MCF 10A (cell line): ENCODE data around the gene SPOCD1. TPM values are rescaled to one million over a fixed set of nuclear protein-coding genes. Genes with fewer than 3 reads are reported as not detected.

ENCODE experiments used
- Bru-seq: library from RNA; stranded (reverse); fragments of 400-500 nt; gene quantifications from one replicate; lab custom pipeline; 2021; lab: Mats Ljungman, UMichigan
- BruChase-seq, 2 experiments: library from RNA; stranded (reverse); fragments of 400-500 nt; gene quantifications; one replicate each; lab custom pipeline; 2021; lab: Mats Ljungman, UMichigan
- BruUV-seq: library from RNA; stranded (reverse); fragments of 400-500 nt; replicated peaks from 2 replicates; lab custom pipeline; 2021; lab: Mats Ljungman, UMichigan
- CTCF ChIA-PET: fragments of 300-600 bp; sonication (Branson Sonifier 250); formaldehyde crosslinking; extraction: SDS; loops from one replicate; lab custom pipeline; 2021; ENCODE audit warnings: antibody characterized with exemption, inconsistent platforms; lab: Yijun Ruan, JAX
- POLR2A ChIA-PET: fragments of 300-600, 350-650 bp; sonication (Branson Sonifier 250); formaldehyde crosslinking; extraction: SDS; loops from one replicate; lab custom pipeline; 2020; ENCODE audit warnings: antibody characterized with exemption, inconsistent platforms; lab: Yijun Ruan, JAX
- DNase-seq: peaks from one replicate; pipeline ENCODE4 v3.0.0-alpha.2; 2018; ENCODE audit not compliant: unreplicated experiment
- H3K27ac Mint-ChIP-seq: one replicate; pipeline ENCODE4 v1.8.0; 2022; ENCODE audit warnings: mild to moderate bottlenecking, low read depth, mixed read lengths; ENCODE audit not compliant: unreplicated experiment
- H3K27me3 Mint-ChIP-seq: one replicate; pipeline ENCODE4 v1.8.0; 2022; ENCODE audit warnings: mixed read lengths; ENCODE audit not compliant: insufficient read depth, unreplicated experiment
- H3K36me3 Mint-ChIP-seq: one replicate; pipeline ENCODE4 v1.8.0; 2022; ENCODE audit warnings: mild to moderate bottlenecking, moderate library complexity, mixed read lengths; ENCODE audit not compliant: insufficient read depth, unreplicated experiment
- H3K4me1 Mint-ChIP-seq: one replicate; pipeline ENCODE4 v1.8.0; 2022; ENCODE audit warnings: mixed read lengths; ENCODE audit not compliant: insufficient read depth, unreplicated experiment
- H3K4me3 Mint-ChIP-seq: one replicate; pipeline ENCODE4 v1.8.0; 2022; ENCODE audit warnings: mild to moderate bottlenecking, moderate library complexity, mixed read lengths; ENCODE audit not compliant: unreplicated experiment
- H3K9me3 Mint-ChIP-seq: one replicate; pipeline ENCODE4 v1.8.0; 2022; ENCODE audit warnings: mixed read lengths; ENCODE audit not compliant: unreplicated experiment
- CTCF ChIP-seq: fragments of 200-600 bp; IDR thresholded peaks from one replicate; pipeline ENCODE4 v1.8.0; 2022; ENCODE audit warnings: antibody characterized with exemption, mild to moderate bottlenecking; ENCODE audit not compliant: unreplicated experiment
- intact Hi-C: fragments of 100-400 bp; cut with micrococcal nuclease; formaldehyde crosslinking; loops from 2 replicates; pipeline ENCODE4 v1.14.1; 2022
- long read RNA-seq: library from polyadenylated mRNA; stranded (forward); transcript quantifications from one replicate; pipeline ENCODE4 v2.0.0, GENCODE V29; 2022
- total RNA-seq: library from RNA; stranded (reverse); gene quantifications from 2 replicates; pipeline ENCODE4 v1.2.3, GENCODE V29; 2022

The SPOCD1 gene
- total RNA-seq (0.47 and 0.59 TPM in 2 replicates), Bru-seq, nascent RNA (percentile 21 among the genes with signal in this experiment), BruChase-seq, experiment 1, labeled RNA remaining after a 6-hour chase (percentile 20 among the genes with signal in this experiment), BruChase-seq, experiment 2, labeled RNA remaining after a 2-hour chase (percentile 22 among the genes with signal in this experiment)
- long read RNA-seq, partial matches to known transcripts: 3 of 3 reads
- long read RNA-seq, other reads (novel, unspliced or antisense): 0 of 3 reads

GRCh38 chr1:31815752-31816500 lies at the start of gene SPOCD1:
Gene SPOCD1, minus strand, starts transcription at chr1:31816022. Its CDS starts 689 bp downstream, at chr1:31815333.
- TF ChIP-seq CTCF: peak; percentile 93
- BruUV-seq: no TSS peak
- H3K36me3 Mint-ChIP-seq: no peaks in the 10 kb centered on the region
- H3K27me3 Mint-ChIP-seq: no peaks in the 10 kb centered on the region
- DNase-seq: peak; percentile 83
- ChIA-PET POLR2A (interaction anchor here (0.7 to 1.6 kb wide), 4 partner anchors 81 to 292 kb away, joined by 3 to 5 read pairs (median 4); no protein-coding TSS in a partner anchor), CTCF (interaction anchor here (0.6 to 3.6 kb wide), 7 partner anchors 12 to 156 kb away, joined by 3 to 11 read pairs (median 4); no protein-coding TSS in a partner anchor)
- H3K27ac Mint-ChIP-seq: no peak within 1 kb of the TSS
- H3K4me1 Mint-ChIP-seq: no peaks in the 10 kb centered on the region
- H3K9me3 Mint-ChIP-seq: no peaks in the 10 kb centered on the region
- H3K4me3 Mint-ChIP-seq: no peak within 1 kb of the TSS
- intact Hi-C loops: loop anchor here (1.0 kb wide), 1 partner anchor 148 kb away; no protein-coding TSS in a partner anchor

GRCh38 chr1:31862071-31862470 lies 46.2 kb upstream of the SPOCD1 start:
- no TSS peak for BruUV-seq
- Mint-ChIP-seq H3K27me3 (no peaks in the 10 kb centered on the region), H3K4me1 (no peaks in the 10 kb centered on the region), H3K4me3 (no peak overlapping the region), H3K27ac (no peak overlapping the region), H3K9me3 (no peaks in the 10 kb centered on the region), H3K36me3 (no peaks in the 10 kb centered on the region)
- no peak for DNase-seq
- POLR2A ChIA-PET: no interaction called here
- intact Hi-C loops: no loop called here
- no peak for TF ChIP-seq CTCF
- CTCF ChIA-PET: interaction anchor here (0.6 kb wide), 1 partner anchor 11 kb away, joined by 3 read pairs; no protein-coding TSS in a partner anchor

GRCh38 chr1:31861346-31861745 lies 45.5 kb upstream of the SPOCD1 start:
- Mint-ChIP-seq H3K4me3 (no peak overlapping the region), H3K4me1 (no peaks in the 10 kb centered on the region), H3K36me3 (no peaks in the 10 kb centered on the region), H3K9me3 (no peaks in the 10 kb centered on the region), H3K27me3 (no peaks in the 10 kb centered on the region), H3K27ac (no peak overlapping the region)
- no peak for DNase-seq
- no TSS peak for BruUV-seq
- no peak for TF ChIP-seq CTCF
- CTCF ChIA-PET: no interaction called here
- POLR2A ChIA-PET: no interaction called here
- intact Hi-C loops: no loop called here

GRCh38 chr1:31860581-31860980 lies 44.8 kb upstream of the SPOCD1 start:
- no peaks in the 10 kb centered on the region for H3K4me1 Mint-ChIP-seq
- no peak for TF ChIP-seq CTCF
- no peak for DNase-seq
- ChIA-PET POLR2A (interaction anchor here (0.6 to 1.0 kb wide), 3 partner anchors 21 to 44 kb away, joined by 3 read pairs; no protein-coding TSS in a partner anchor), CTCF (interaction anchor here (0.6 to 0.9 kb wide), 3 partner anchors 16 to 273 kb away, joined by 3 to 4 read pairs (median 4); no protein-coding TSS in a partner anchor)
- no peak overlapping the region for H3K4me3 Mint-ChIP-seq
- H3K27ac Mint-ChIP-seq: no peak overlapping the region
- intact Hi-C loops: no loop called here
- H3K27me3 Mint-ChIP-seq: no peaks in the 10 kb centered on the region
- H3K9me3 Mint-ChIP-seq: no peaks in the 10 kb centered on the region
- H3K36me3 Mint-ChIP-seq: no peaks in the 10 kb centered on the region
- BruUV-seq: no TSS peak
